Activated T-cell treated with anti-CD3 and anti-CD28 coated beads, Interleukin-2, amount 50 U/mL, for 4 hours (primary cell): ENCODE measurements around the gene EED. TPM values are rescaled to one million over a fixed set of nuclear protein-coding genes. Genes with fewer than 3 reads are reported as not detected.

Experiments
- ATAC-seq, 2 donors: fragments of 200-7000 bp; cut with Tn5 transposase; one replicate each; pipeline ENCODE4 v1.10.0; 2021
- DNase-seq: peaks from one replicate; pipeline ENCODE4 v3.0.0-alpha.2; 2020
- H3K27me3 Mint-ChIP-seq: one replicate; pipeline ENCODE4 v1.8.0; 2021; ENCODE audit warnings: low read depth, mixed read lengths
- H3K36me3 Mint-ChIP-seq: one replicate; pipeline ENCODE4 v1.8.0; 2022; ENCODE audit warnings: mixed read lengths; ENCODE audit not compliant: insufficient read depth
- H3K4me1 Mint-ChIP-seq: one replicate; pipeline ENCODE4 v1.8.0; 2021; ENCODE audit warnings: low read depth, mixed read lengths
- H3K4me3 Mint-ChIP-seq: one replicate; pipeline ENCODE4 v1.8.0; 2021; ENCODE audit warnings: mild to moderate bottlenecking, moderate library complexity, mixed read lengths
- H3K9me3 Mint-ChIP-seq: one replicate; pipeline ENCODE4 v1.8.0; 2021; ENCODE audit warnings: mixed read lengths
- total RNA-seq, 3 donors: library from RNA; stranded (reverse); gene quantifications; one replicate each; pipeline ENCODE4 v1.2.1, GENCODE V29; 2021

The EED gene
- total RNA-seq, 3 donors from 2014 or later, result 171 to 197 (median 175) TPM

GRCh38 chr11:86249307-86250098, 5.0 kb downstream of the EED start:
- Mint-ChIP-seq H3K4me3 (no peak overlapping the region), H3K27me3 (no peaks in the 10 kb centered on the region), H3K4me1 (peaks cover 55% of the 10 kb centered on the region), H3K36me3 (peaks cover 30% of the 10 kb centered on the region), H3K9me3 (no peaks in the 10 kb centered on the region)
- no peak for DNase-seq
- no peak for ATAC-seq

DNA sequence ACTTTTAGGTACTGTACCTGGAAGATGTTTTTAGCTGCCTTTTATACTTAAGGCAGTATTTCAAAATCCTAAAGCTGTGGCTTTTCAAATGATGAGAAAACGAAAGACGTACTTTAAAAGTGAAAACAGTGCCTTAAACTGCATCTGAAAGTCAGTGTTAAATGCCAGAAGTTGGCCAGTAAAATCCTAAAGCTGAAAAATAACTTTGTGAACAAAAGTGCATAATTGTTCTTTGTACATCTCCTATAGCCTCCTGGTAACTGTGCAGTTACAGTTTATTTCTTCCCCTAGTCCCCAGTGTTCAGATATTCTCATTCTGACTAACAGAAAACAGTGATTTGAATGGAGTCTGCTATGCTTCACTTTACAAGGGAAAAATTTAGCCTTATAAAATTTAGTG, 6.8 kb downstream of the EED start:
- Mint-ChIP-seq H3K4me1 (peaks cover 64% of the 10 kb centered on the region), H3K9me3 (no peaks in the 10 kb centered on the region), H3K36me3 (peaks cover 39% of the 10 kb centered on the region), H3K27me3 (no peaks in the 10 kb centered on the region), H3K4me3 (peak overlapping the region; percentile 64)
- DNase-seq (no peak), ATAC-seq (peak; percentile 42 to 53)

- Mint-ChIP-seq H3K4me1 (peaks cover 36% of the 10 kb centered on the region), H3K36me3 (peaks cover 42% of the 10 kb centered on the region), H3K4me3 (no peak overlapping the region), H3K27me3 (no peaks in the 10 kb centered on the region), H3K9me3 (no peaks in the 10 kb centered on the region)
- DNase-seq (no peak), ATAC-seq (no peak)
Measured at GRCh38 chr11:86255896-86256295, 11.3 kb downstream of the EED start.

DNA sequence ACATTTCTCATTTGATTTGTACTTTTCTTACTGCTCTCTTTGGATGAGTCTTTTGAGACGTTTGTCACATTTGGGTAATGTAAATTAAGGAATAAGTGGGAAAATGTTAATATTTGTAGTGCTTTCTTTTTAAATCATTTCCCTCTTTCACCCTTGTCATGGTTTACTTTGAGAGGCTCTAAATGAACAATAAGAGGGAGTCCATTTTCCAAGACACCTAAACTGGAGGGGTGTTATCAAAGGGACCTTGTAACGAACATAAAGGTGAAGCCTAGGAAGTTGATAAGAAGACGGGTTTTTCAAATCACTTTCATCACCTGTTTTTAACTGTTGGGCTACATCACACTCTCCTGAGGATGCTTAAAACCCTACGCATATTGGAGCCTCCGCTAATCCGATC, 12.1 kb downstream of the EED start:
- peaks cover 30% of the 10 kb centered on the region for H3K4me1 Mint-ChIP-seq
- no peak for DNase-seq
- H3K9me3 Mint-ChIP-seq, result no peaks in the 10 kb centered on the region
- no peak overlapping the region for H3K4me3 Mint-ChIP-seq
- H3K36me3 Mint-ChIP-seq, result peaks cover 36% of the 10 kb centered on the region
- H3K27me3 Mint-ChIP-seq, result no peaks in the 10 kb centered on the region
- ATAC-seq, result no peak

- no peak for DNase-seq
- Mint-ChIP-seq H3K4me3 (no peak overlapping the region), H3K4me1 (peaks cover 23% of the 10 kb centered on the region), H3K9me3 (no peaks in the 10 kb centered on the region), H3K36me3 (peaks cover 33% of the 10 kb centered on the region), H3K27me3 (no peaks in the 10 kb centered on the region)
- no peak for ATAC-seq
Measured at GRCh38 chr11:86257446-86257845, 12.9 kb downstream of the EED start.

- Mint-ChIP-seq H3K27me3 (no peaks in the 10 kb centered on the region), H3K36me3 (peaks cover 46% of the 10 kb centered on the region), H3K9me3 (no peaks in the 10 kb centered on the region), H3K4me3 (no peak overlapping the region), H3K4me1 (peaks cover 21% of the 10 kb centered on the region)
- no peak for ATAC-seq
- DNase-seq, result no peak
Measured at GRCh38 chr11:86259730-86260129, 15.2 kb downstream of the EED start.

- DNase-seq, result no peak
- H3K4me1 Mint-ChIP-seq, result peaks cover 16% of the 10 kb centered on the region
- ATAC-seq, result no peak
- H3K9me3 Mint-ChIP-seq, result no peaks in the 10 kb centered on the region
- no peaks in the 10 kb centered on the region for H3K27me3 Mint-ChIP-seq
- no peak overlapping the region for H3K4me3 Mint-ChIP-seq
- peaks cover 46% of the 10 kb centered on the region for H3K36me3 Mint-ChIP-seq
Measured at GRCh38 chr11:86261328-86261727, 16.8 kb downstream of the EED start.

- DNase-seq (no peak), ATAC-seq (no peak)
- Mint-ChIP-seq H3K4me3 (no peak overlapping the region), H3K9me3 (no peaks in the 10 kb centered on the region), H3K4me1 (peaks cover 15% of the 10 kb centered on the region), H3K27me3 (no peaks in the 10 kb centered on the region), H3K36me3 (peaks cover 40% of the 10 kb centered on the region)
Measured at GRCh38 chr11:86262387-86262786, 17.8 kb downstream of the EED start.

- Mint-ChIP-seq H3K27me3 (no peaks in the 10 kb centered on the region), H3K9me3 (no peaks in the 10 kb centered on the region), H3K4me1 (peaks cover 13% of the 10 kb centered on the region), H3K4me3 (no peak overlapping the region), H3K36me3 (peaks cover 45% of the 10 kb centered on the region)
- ATAC-seq (no peak), DNase-seq (no peak)
Measured at GRCh38 chr11:86264649-86265048, 20.1 kb downstream of the EED start.

GRCh38 chr11:86265194-86265593, 20.6 kb downstream of the EED start:
- H3K4me1 Mint-ChIP-seq, result peaks cover 13% of the 10 kb centered on the region
- no peaks in the 10 kb centered on the region for H3K9me3 Mint-ChIP-seq
- no peak overlapping the region for H3K4me3 Mint-ChIP-seq
- peak in 1 of 2 donors; percentile 41 for ATAC-seq
- peaks cover 45% of the 10 kb centered on the region for H3K36me3 Mint-ChIP-seq
- DNase-seq, result no peak
- no peaks in the 10 kb centered on the region for H3K27me3 Mint-ChIP-seq

GRCh38 chr11:86269645-86270044, 25.1 kb downstream of the EED start:
- Mint-ChIP-seq H3K27me3 (no peaks in the 10 kb centered on the region), H3K4me3 (no peak overlapping the region), H3K4me1 (peaks cover 23% of the 10 kb centered on the region), H3K36me3 (peaks cover 59% of the 10 kb centered on the region), H3K9me3 (no peaks in the 10 kb centered on the region)
- DNase-seq (no peak), ATAC-seq (no peak)

DNA sequence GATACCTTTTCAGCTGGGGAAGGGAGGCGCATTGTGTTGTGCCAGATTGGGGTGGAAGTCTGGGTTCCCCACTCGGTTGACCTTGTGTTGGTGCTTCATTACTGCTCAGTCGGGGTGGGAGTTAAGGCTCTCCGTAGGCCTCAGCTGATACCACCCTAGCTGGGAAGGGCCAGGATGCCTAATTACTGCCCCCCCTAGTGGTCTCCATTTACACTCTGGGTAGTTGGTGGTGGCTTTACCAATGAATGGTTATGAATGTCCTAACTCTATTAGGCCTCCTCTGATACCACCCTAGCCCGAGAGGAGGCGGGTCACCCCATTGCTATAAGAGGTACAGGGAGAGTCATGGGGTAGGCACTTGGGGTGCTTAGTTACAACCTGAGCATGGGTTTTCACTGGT, 29.9 kb downstream of the EED start:
- no peaks in the 10 kb centered on the region for H3K27me3 Mint-ChIP-seq
- peaks cover 4% of the 10 kb centered on the region for H3K9me3 Mint-ChIP-seq
- H3K36me3 Mint-ChIP-seq, result peaks cover 60% of the 10 kb centered on the region
- no peak overlapping the region for H3K4me3 Mint-ChIP-seq
- peaks cover 28% of the 10 kb centered on the region for H3K4me1 Mint-ChIP-seq
- ATAC-seq (no peak), DNase-seq (no peak)

- no peaks in the 10 kb centered on the region for H3K27me3 Mint-ChIP-seq
- peaks cover 4% of the 10 kb centered on the region for H3K9me3 Mint-ChIP-seq
- no peak for ATAC-seq
- H3K4me1 Mint-ChIP-seq, result peaks cover 28% of the 10 kb centered on the region
- peaks cover 60% of the 10 kb centered on the region for H3K36me3 Mint-ChIP-seq
- no peak overlapping the region for H3K4me3 Mint-ChIP-seq
- DNase-seq, result no peak
Measured at GRCh38 chr11:86274999-86275398, 30.4 kb downstream of the EED start.

DNA sequence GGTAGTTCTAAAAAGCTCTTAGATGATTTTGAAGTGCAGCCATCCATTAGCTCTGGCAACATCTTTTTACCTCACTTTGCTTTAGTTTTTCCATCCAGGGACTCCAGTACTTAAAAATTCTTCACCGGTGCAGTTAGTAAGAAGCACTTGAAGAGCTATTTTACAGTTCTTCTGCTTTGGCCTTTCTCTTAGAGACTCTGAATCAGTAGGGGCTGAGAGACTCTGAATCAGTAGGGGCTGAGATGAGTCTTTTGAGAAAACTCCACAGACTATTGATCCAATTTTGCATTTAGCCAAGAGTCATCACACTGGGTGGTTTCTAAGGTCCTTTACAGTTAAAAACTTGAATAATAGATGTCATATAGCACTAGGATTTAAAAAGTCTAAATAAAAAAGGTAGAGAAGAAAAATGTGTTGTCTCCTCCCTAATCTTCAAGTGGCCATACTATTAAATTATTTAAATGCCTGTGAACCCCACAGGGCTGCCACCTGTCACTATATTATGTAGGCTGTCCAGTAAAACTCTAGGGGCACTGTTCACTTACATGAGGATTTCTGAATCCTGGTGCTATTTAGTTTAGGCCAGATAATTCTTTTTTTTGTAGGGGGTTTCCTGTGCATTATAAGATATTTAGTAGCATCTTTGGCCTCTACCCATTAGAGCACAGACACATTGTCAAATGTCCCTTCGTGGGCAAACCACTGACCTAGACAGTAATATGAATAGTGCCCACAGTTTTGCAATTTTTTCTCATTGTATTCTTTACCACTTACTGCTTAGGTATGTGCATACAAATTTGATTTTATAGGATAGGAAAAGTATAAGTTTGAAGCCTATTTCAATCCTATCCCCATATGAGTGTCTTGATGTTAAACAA, 31.2 kb downstream of the EED start:
- H3K27me3 Mint-ChIP-seq, result no peaks in the 10 kb centered on the region
- H3K4me1 Mint-ChIP-seq, result peaks cover 25% of the 10 kb centered on the region
- peaks cover 59% of the 10 kb centered on the region for H3K36me3 Mint-ChIP-seq
- ATAC-seq (peak in 1 of 2 donors; percentile 46), DNase-seq (no peak)
- H3K9me3 Mint-ChIP-seq, result peaks cover 4% of the 10 kb centered on the region
- H3K4me3 Mint-ChIP-seq, result no peak overlapping the region

GRCh38 chr11:86277741-86278140, 33.2 kb downstream of the EED start:
- peaks cover 52% of the 10 kb centered on the region for H3K36me3 Mint-ChIP-seq
- no peak for ATAC-seq
- no peak overlapping the region for H3K4me3 Mint-ChIP-seq
- peaks cover 4% of the 10 kb centered on the region for H3K9me3 Mint-ChIP-seq
- H3K27me3 Mint-ChIP-seq, result no peaks in the 10 kb centered on the region
- no peak for DNase-seq
- peaks cover 32% of the 10 kb centered on the region for H3K4me1 Mint-ChIP-seq
